SK-N-SH (cell line): ENCODE results near the gene TRA2B. TPM values are rescaled to one million over a fixed set of nuclear protein-coding genes. Genes with fewer than 3 reads are reported as not detected.

Source experiments
- CTCF ChIA-PET: fragments of 300-600, 350-600 bp; formaldehyde crosslinking; extraction: SDS; loops from one replicate; lab custom pipeline; 2021; lab: Yijun Ruan, JAX
- POLR2A ChIA-PET: fragments of 350-600 bp; sonication (Branson Sonifier 250); formaldehyde crosslinking; extraction: SDS; loops from one replicate; lab custom pipeline; 2020; ENCODE audit warnings: antibody characterized with exemption, inconsistent platforms; lab: Yijun Ruan, JAX
- DNase-seq: peaks from one replicate; pipeline ENCODE4 v3.0.0; 2012
- H2AFZ ChIP-seq: fragments of 200-600 bp; sonication (generic); 2 replicates; pipeline ENCODE4 v1.8.1; 2016; ENCODE audit warnings: antibody characterized with exemption, mild to moderate bottlenecking, low read depth
- H3F3A ChIP-seq: fragments of 200-600 bp; sonication (generic); replicated peaks from 2 replicates; pipeline ENCODE3; 2016; ENCODE audit warnings: antibody characterized with exemption, mild to moderate bottlenecking; ENCODE audit not compliant: insufficient read depth
- H3K27ac ChIP-seq, 2 experiments: fragments of 200-500 bp in 1 of 2; fragments of 200-600 bp in 1 of 2; sonication (Bioruptor generic) in 1 of 2; sonication (generic), shearing (Covaris generic) in 1 of 2; 2 replicates each; pipeline versions ENCODE4 v1.5.1 to v1.6.1; 2014 to 2016; ENCODE audit warnings: low read depth in 2 of 2, inconsistent platforms in 1 of 2, low read length in 1 of 2, mild to moderate bottlenecking in 1 of 2, mixed read lengths in 1 of 2
- H3K27me3 ChIP-seq: fragments of 200-600 bp; sonication (generic), shearing (Covaris generic); 2 replicates; pipeline ENCODE4 v1.6.1; 2016; ENCODE audit warnings: mixed run types; ENCODE audit not compliant: insufficient read depth
- H3K36me3 ChIP-seq, 2 experiments: fragments of 200-500 bp in 1 of 2; fragments of 200-600 bp in 1 of 2; sonication (Bioruptor generic) in 1 of 2; sonication (generic) in 1 of 2; replicated peaks in 1 of 2; 2 replicates each; pipeline versions ENCODE3 to v1.5.1; 2014 to 2016; ENCODE audit warnings: low read length in 1 of 2, mild to moderate bottlenecking in 1 of 2; ENCODE audit not compliant: insufficient read depth in 2 of 2, control insufficient read depth in 1 of 2
- H3K4me1 ChIP-seq, 2 experiments: fragments of 200-500 bp in 1 of 2; fragments of 200-600 bp in 1 of 2; sonication (Bioruptor generic) in 1 of 2; sonication (generic), shearing (Covaris generic) in 1 of 2; 2 replicates each; pipeline versions ENCODE4 v1.5.1 to v1.6.1; 2014 to 2016; ENCODE audit warnings: low read depth in 1 of 2, low read length in 1 of 2, mixed run types in 1 of 2; ENCODE audit not compliant: insufficient read depth in 2 of 2, control insufficient read depth in 1 of 2
- H3K4me2 ChIP-seq: fragments of 200-600 bp; sonication (generic), shearing (Covaris generic); 2 replicates; pipeline ENCODE4 v1.6.1; 2017; ENCODE audit warnings: mixed run types
- H3K4me3 ChIP-seq, 2 experiments: fragments of 200-500 bp in 1 of 2; fragments of 200-600 bp in 1 of 2; sonication (Bioruptor generic) in 1 of 2; sonication (generic), shearing (Covaris generic) in 1 of 2; 2 replicates each; pipeline versions ENCODE4 v1.5.1 to v1.8.1; 2014 to 2016; ENCODE audit warnings: low read depth in 2 of 2, inconsistent platforms in 1 of 2, low read length in 1 of 2, mild to moderate bottlenecking in 1 of 2, mixed read lengths in 1 of 2, moderate library complexity in 1 of 2
- H3K79me2 ChIP-seq: fragments of 200-600 bp; sonication (generic); 2 replicates; pipeline ENCODE4 v1.8.1; 2017; ENCODE audit warnings: mild to moderate bottlenecking; ENCODE audit not compliant: insufficient read depth
- H3K9ac ChIP-seq: fragments of 200-600 bp; sonication (generic); 2 replicates; pipeline ENCODE4 v1.6.1; 2017; ENCODE audit warnings: mixed run types
- H3K9me2 ChIP-seq: fragments of 200-600 bp; sonication (generic); 2 replicates; pipeline ENCODE4 v1.6.1; 2017; ENCODE audit warnings: mixed run types
- H3K9me3 ChIP-seq: fragments of 200-600 bp; sonication (generic); 2 replicates; pipeline ENCODE4 v1.6.1; 2017; ENCODE audit warnings: mixed run types, mild to moderate bottlenecking, moderate library complexity
- H4K20me1 ChIP-seq: fragments of 200-600 bp; sonication (generic); 2 replicates; pipeline ENCODE4 v1.6.1; 2017; ENCODE audit warnings: mild to moderate bottlenecking, mixed run types; ENCODE audit not compliant: insufficient read depth
- CHD2 ChIP-seq: fragments of 150-350 bp; IDR thresholded peaks from 2 replicates; pipeline ENCODE4 v1.6.1; 2018; ENCODE audit warnings: low read length; ENCODE audit not compliant: partially characterized antibody
- EP300 ChIP-seq, 2 experiments: IDR thresholded peaks; 2 replicates each; pipeline versions ENCODE4 v1.4.0 to v1.6.1; 2012; ENCODE audit warnings: borderline replicate concordance in 1 of 2, low read depth in 1 of 2, low read length in 1 of 2
- EZH2phosphoT487 ChIP-seq: fragments of 200-600 bp; sonication (generic); IDR thresholded peaks from 2 replicates; pipeline ENCODE4 v1.6.1; 2017; ENCODE audit warnings: low read depth, mixed run types, mild to moderate bottlenecking, antibody characterized with exemption, moderate library complexity, borderline replicate concordance
- FOXJ3 ChIP-seq: sonication (generic); formaldehyde crosslinking; IDR thresholded peaks from 2 replicates; pipeline ENCODE4 v1.5.1; 2020; ENCODE audit warnings: mild to moderate bottlenecking, missing genetic modification reagents
- MEF2A ChIP-seq: IDR thresholded peaks from 2 replicates; pipeline ENCODE4 v1.4.0; 2012; ENCODE audit warnings: low read depth, borderline replicate concordance
- MXI1 ChIP-seq: IDR thresholded peaks from 2 replicates; pipeline ENCODE4 v1.6.1; 2012; ENCODE audit warnings: mild to moderate bottlenecking, low read depth, low read length, improper control_type of control experiment
- NRF1 ChIP-seq: IDR thresholded peaks from 2 replicates; pipeline ENCODE4 v1.6.1; 2012; ENCODE audit warnings: low read depth, mild to moderate bottlenecking, low read length
- RAD21 ChIP-seq: IDR thresholded peaks from 2 replicates; pipeline ENCODE4 v1.6.1; 2012; ENCODE audit warnings: mild to moderate bottlenecking, low read length
- REST ChIP-seq: IDR thresholded peaks from 2 replicates; pipeline ENCODE4 v1.6.1; 2012; ENCODE audit warnings: mild to moderate bottlenecking, low read depth, low read length, moderate library complexity
- RFX5 ChIP-seq: IDR thresholded peaks from 2 replicates; pipeline ENCODE4 v1.6.1; 2012; ENCODE audit warnings: mild to moderate bottlenecking, improper control_type of control experiment, low read length
- RXRA ChIP-seq: IDR thresholded peaks from 2 replicates; pipeline ENCODE4 v1.4.0; 2012; ENCODE audit warnings: low read depth, mild to moderate bottlenecking, borderline replicate concordance
- SIN3A ChIP-seq: IDR thresholded peaks from 2 replicates; pipeline ENCODE4 v1.6.1; 2012; ENCODE audit warnings: low read depth, mild to moderate bottlenecking, low read length, moderate library complexity, borderline replicate concordance
- TAF1 ChIP-seq: IDR thresholded peaks from 2 replicates; pipeline ENCODE4 v1.6.1; 2012; ENCODE audit warnings: low read depth, mild to moderate bottlenecking, low read length, moderate library complexity, borderline replicate concordance
- TCF12 ChIP-seq: IDR thresholded peaks from 2 replicates; pipeline ENCODE4 v1.4.0; 2012
- TEAD4 ChIP-seq: IDR thresholded peaks from 2 replicates; pipeline ENCODE4 v1.4.0; 2012; ENCODE audit warnings: mild to moderate bottlenecking, borderline replicate concordance; ENCODE audit not compliant: insufficient read depth
- USF2 ChIP-seq: fragments of 150-350 bp; IDR thresholded peaks from 2 replicates; pipeline ENCODE4 v1.6.1; 2017; ENCODE audit warnings: antibody characterized with exemption, low read length, low read depth, borderline replicate concordance
- WGBS: methylation state at CpG from one replicate; pipeline ENCODE4 v1.1.6; 2017; ENCODE audit warnings: low lambda C conversion rate; 5-methylcytosine and 5-hydroxymethylcytosine counted together
- polyA plus RNA-seq, 3 experiments: library from polyadenylated mRNA; depleted of rRNA; stranded (reverse); fragments of >200 nt; gene quantifications; 2 replicates each; pipeline ENCODE4 v1.2.3, GENCODE V29; 2012
- TF ChIP-seq, protein P1 (sequence below): IDR thresholded peaks from 2 replicates; pipeline ENCODE4; 2012
- TF ChIP-seq, protein P2 (sequence below): fragments of 150-350 bp; IDR thresholded peaks from 2 replicates; pipeline ENCODE4 v1.6.1; 2016; ENCODE audit warnings: mild to moderate bottlenecking, low read depth, low read length

Gene TRA2B
- polyA plus RNA-seq, 1 of the 3 experiments (the other 2 are of a cell fraction): 212 TPM

GRCh38 chr3:185942396-185942795 is 4.6 kb upstream of the TRA2B start:
- H3K4me2 ChIP-seq: no peak overlapping the region
- no peak overlapping the region for H3K4me3 ChIP-seq
- no peaks in the 10 kb centered on the region for H3K9me2 ChIP-seq
- TF ChIP-seq TAF1: no peak
- TF ChIP-seq NRF1: no peak
- TF ChIP-seq, all 33 proteins: peak for 0
- WGBS: 90% methylated on average over 3 of the region's 3 CpGs
- ChIA-PET CTCF (interaction anchor here (1.4 to 4.0 kb wide), 12 partner anchors 11 to 674 kb away, joined by 3 to 53 read pairs (median 11); no protein-coding TSS in a partner anchor), POLR2A (interaction anchor here (1.2 kb wide), 1 partner anchor 841 kb away, joined by 3 read pairs; the partner anchor contains the start of gene EIF4A2)
- no peak overlapping the region for H3K9ac ChIP-seq
- no peaks in the 10 kb centered on the region; the same call in 1 of the 2 replicates for H4K20me1 ChIP-seq
- H3K9me3 ChIP-seq: no peaks in the 10 kb centered on the region
- H3K4me1 ChIP-seq: peaks cover 0 to 3% of the 10 kb centered on the region in 2 experiments; a peak in 1 of 4 replicates
- H3K27ac ChIP-seq: no peak overlapping the region
- H3K79me2 ChIP-seq: peaks cover 4% of the 10 kb centered on the region; the same call in 1 of the 2 replicates
- H3K36me3 ChIP-seq: no peaks in the 10 kb centered on the region
- H2AFZ ChIP-seq: no peak overlapping the region
- H3K27me3 ChIP-seq: no peaks in the 10 kb centered on the region
- peaks cover 9% of the 10 kb centered on the region for H3F3A ChIP-seq
- DNase-seq: no peak

DNA sequence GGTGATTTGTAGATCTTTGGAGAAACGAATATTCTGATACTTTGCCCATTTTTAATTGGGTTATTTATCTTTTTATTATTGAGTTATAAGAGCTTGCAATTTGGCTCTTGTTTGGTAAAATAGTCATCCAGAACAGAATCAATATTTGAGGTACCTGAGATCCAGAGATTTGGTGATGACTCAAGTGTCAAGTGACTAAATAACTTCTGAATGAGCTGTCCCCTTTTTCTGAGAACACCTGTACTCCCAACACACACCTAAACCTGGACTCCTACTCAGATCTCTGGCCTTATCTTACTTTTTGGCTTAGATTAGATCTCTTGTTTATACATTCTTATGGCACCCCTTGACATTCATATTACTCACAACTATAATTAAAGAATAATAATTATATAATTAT is 3.1 kb upstream of the TRA2B start:
- H3K4me2 ChIP-seq: no peak overlapping the region
- peaks cover 18% of the 10 kb centered on the region for H3F3A ChIP-seq
- no peak overlapping the region for H3K9ac ChIP-seq
- H2AFZ ChIP-seq: no peak overlapping the region
- 59% methylated on average over 1 of the region's 1 CpG for WGBS
- peaks cover 0 to 3% of the 10 kb centered on the region in 2 experiments; a peak in 1 of 4 replicates for H3K4me1 ChIP-seq
- no peaks in the 10 kb centered on the region for H3K9me3 ChIP-seq
- no peak for DNase-seq
- no peaks in the 10 kb centered on the region for H3K27me3 ChIP-seq
- H3K27ac ChIP-seq: no peak overlapping the region
- CTCF ChIA-PET: no interaction called here
- no peaks in the 10 kb centered on the region for H3K9me2 ChIP-seq
- POLR2A ChIA-PET: no interaction called here
- peaks cover 19% of the 10 kb centered on the region for H3K79me2 ChIP-seq
- peaks cover 13% of the 10 kb centered on the region for H4K20me1 ChIP-seq
- H3K4me3 ChIP-seq: no peak overlapping the region
- peaks cover 0 to 2% of the 10 kb centered on the region in 2 experiments for H3K36me3 ChIP-seq
- TF ChIP-seq TCF12 (no peak), FOXJ3 (CRISPR knock-in tag) (no peak), SIN3A (no peak), RXRA (no peak), TAF1 (no peak), EZH2phosphoT487 (no peak), MEF2A (no peak), TEAD4 (no peak), USF2 (no peak), MXI1 (no peak), RFX5 (no peak), REST (no peak), CHD2 (no peak), EP300 (IDR thresholded peaks at IDR 0.05; ENCODE audit: borderline replicate concordance in 1 of 2, low read depth in 1 of 2, low read length in 1 of 2) (no peak), RAD21 (no peak)
- TF ChIP-seq, protein P1, sequence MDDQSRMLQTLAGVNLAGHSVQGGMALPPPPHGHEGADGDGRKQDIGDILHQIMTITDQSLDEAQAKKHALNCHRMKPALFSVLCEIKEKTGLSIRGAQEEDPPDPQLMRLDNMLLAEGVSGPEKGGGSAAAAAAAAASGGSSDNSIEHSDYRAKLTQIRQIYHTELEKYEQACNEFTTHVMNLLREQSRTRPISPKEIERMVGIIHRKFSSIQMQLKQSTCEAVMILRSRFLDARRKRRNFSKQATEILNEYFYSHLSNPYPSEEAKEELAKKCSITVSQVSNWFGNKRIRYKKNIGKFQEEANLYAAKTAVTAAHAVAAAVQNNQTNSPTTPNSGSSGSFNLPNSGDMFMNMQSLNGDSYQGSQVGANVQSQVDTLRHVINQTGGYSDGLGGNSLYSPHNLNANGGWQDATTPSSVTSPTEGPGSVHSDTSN: no peak
- TF ChIP-seq, protein P2, sequence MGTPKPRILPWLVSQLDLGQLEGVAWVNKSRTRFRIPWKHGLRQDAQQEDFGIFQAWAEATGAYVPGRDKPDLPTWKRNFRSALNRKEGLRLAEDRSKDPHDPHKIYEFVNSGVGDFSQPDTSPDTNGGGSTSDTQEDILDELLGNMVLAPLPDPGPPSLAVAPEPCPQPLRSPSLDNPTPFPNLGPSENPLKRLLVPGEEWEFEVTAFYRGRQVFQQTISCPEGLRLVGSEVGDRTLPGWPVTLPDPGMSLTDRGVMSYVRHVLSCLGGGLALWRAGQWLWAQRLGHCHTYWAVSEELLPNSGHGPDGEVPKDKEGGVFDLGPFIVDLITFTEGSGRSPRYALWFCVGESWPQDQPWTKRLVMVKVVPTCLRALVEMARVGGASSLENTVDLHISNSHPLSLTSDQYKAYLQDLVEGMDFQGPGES: no peak
